ENCODE data around the gene VEZF1. TPM values are rescaled to one million over a fixed set of nuclear protein-coding genes. Genes with fewer than 3 reads are reported as not detected.

The VEZF1 gene
- total and polyA plus RNA-seq, 10 donors = 10.0 to 59.9 (median 50.8) TPM

- H3K36me3 ChIP-seq = no peaks in the 10 kb centered on the region
These were observed 44.4 kb downstream of the VEZF1 start for GRCh38 chr17:57943645-57944044.

GRCh38 chr17:57943140-57943539 is 44.9 kb downstream of the VEZF1 start:
- 58 to 73% (median 62%) methylated on average over 6 of the region's 6 CpGs for WGBS, 5 donors
- Histone ChIP-seq H3K4me3 (no peak overlapping the region), H3K4me1 (peaks cover 17 to 89% (median 53%) of the 10 kb centered on the region in 6 donors), H3K36me3 (no peaks in the 10 kb centered on the region), H3K9me3 (no peaks in the 10 kb centered on the region), H3K27me3 (replicated peaks in 1 of 7) (peaks cover 0 to 27% (median 0%) of the 10 kb centered on the region in 7 donors), H3K27ac (peak overlapping the region in 1 of 8 donors; percentile 21)
- no peak for DNase-seq
- intact Hi-C loops (cut with DNase I; ENCODE audit: low total_unique reads) = no loop called here
- TF ChIP-seq CTCF (IDR thresholded peaks at IDR 0.05 in 8 of 11, conservative IDR thresholded peaks at IDR 0.05 in 3 of 11) = no peak
- no peak for TF ChIP-seq POLR2AphosphoS5 (IDR thresholded peaks at IDR 0.05)
- no peak for TF ChIP-seq POLR2A (IDR thresholded peaks at IDR 0.05)

More at GRCh38 chr17:57943645-57944044, 44.4 kb downstream of the VEZF1 start:
- no peak overlapping the region for H3K4me3 ChIP-seq
- intact Hi-C loops (cut with DNase I; ENCODE audit: low total_unique reads) = no loop called here
- 77 to 93% (median 92%) methylated on average over 3 of the region's 3 CpGs for WGBS, 5 donors
- peaks cover 0 to 27% (median 0%) of the 10 kb centered on the region in 7 donors for H3K27me3 ChIP-seq (replicated peaks in 1 of 7)
- TF ChIP-seq CTCF (IDR thresholded peaks at IDR 0.05 in 8 of 11, conservative IDR thresholded peaks at IDR 0.05 in 3 of 11) (no peak), POLR2AphosphoS5 (IDR thresholded peaks at IDR 0.05) (no peak), POLR2A (IDR thresholded peaks at IDR 0.05) (no peak)
- peaks cover 19 to 89% (median 56%) of the 10 kb centered on the region in 6 donors for H3K4me1 ChIP-seq
- H3K9me3 ChIP-seq = no peaks in the 10 kb centered on the region
- H3K27ac ChIP-seq = peak overlapping the region in 1 of 8 donors; percentile 21
- DNase-seq = no peak

- intact Hi-C loops (cut with DNase I; ENCODE audit: low total_unique reads) = no loop called here
- Histone ChIP-seq H3K4me1 (peaks cover 6 to 89% (median 46%) of the 10 kb centered on the region in 6 donors), H3K27me3 (replicated peaks in 1 of 7) (peaks cover 0 to 27% (median 0%) of the 10 kb centered on the region in 7 donors), H3K27ac (peak overlapping the region in 1 of 8 donors; percentile 7), H3K4me3 (no peak overlapping the region), H3K9me3 (no peaks in the 10 kb centered on the region), H3K36me3 (no peaks in the 10 kb centered on the region)
- 74 to 87% (median 84%) methylated on average over 10 of the region's 10 CpGs for WGBS, 5 donors
- TF ChIP-seq POLR2A (IDR thresholded peaks at IDR 0.05) = no peak
- TF ChIP-seq POLR2AphosphoS5 (IDR thresholded peaks at IDR 0.05) = no peak
- no peak for TF ChIP-seq CTCF (IDR thresholded peaks at IDR 0.05 in 8 of 11, conservative IDR thresholded peaks at IDR 0.05 in 3 of 11)
- no peak for DNase-seq
These were observed 46.4 kb downstream of the VEZF1 start for GRCh38 chr17:57941384-57942370.

Data from spleen (tissue), 11 donors.